VCaP (cell line): ENCODE data around the gene COL8A2.

Experiments
- H3K27ac ChIP-seq: fragments of 450-650 bp; 2 replicates; pipeline ENCODE4 v1.5.1; 2017
- CTCF ChIP-seq: fragments of 450-650 bp; conservative IDR thresholded peaks from 2 replicates; pipeline ENCODE4 v1.5.1; 2017; ENCODE audit warnings: mild to moderate bottlenecking, moderate library complexity

COL8A2 gene

GRCh38 chr1:36155408-36156328 lies 30.6 kb upstream of the COL8A2 start, which contains the start of gene MAP7D1:
MAP7D1 (plus strand) TSS chr1:36156160; CDS start chr1:36156418, 258 bp downstream.
- H3K27ac ChIP-seq, result peak within 1 kb of the TSS; percentile 98

GRCh38 chr1:36154765-36155407 lies 29.9 kb upstream of the COL8A2 start:
- peak overlapping the region; percentile 98 for H3K27ac ChIP-seq
- TF ChIP-seq CTCF, result no peak

More at GRCh38 chr1:36155408-36156328, 30.6 kb upstream of the COL8A2 start, which contains the start of gene MAP7D1:
- no peak for TF ChIP-seq CTCF

DNA sequence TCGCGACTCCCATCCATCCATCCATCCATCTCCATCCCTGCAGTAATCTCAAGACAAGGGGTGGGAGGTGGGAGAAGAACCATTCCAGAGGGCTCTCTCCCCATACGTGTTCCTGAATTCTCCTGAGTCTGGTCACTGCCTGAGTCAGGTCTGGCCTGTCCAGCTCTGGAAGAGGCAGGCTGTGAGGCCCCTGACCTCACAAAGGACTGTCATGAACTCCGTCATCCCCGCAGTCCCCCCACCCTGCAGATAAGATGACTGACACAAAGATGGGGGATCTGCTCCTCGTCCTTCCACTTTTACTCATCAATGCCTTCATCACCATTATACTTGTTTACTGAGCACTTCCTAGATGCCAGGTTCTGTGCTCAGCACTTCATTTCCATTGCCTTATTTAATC lies 29.3 kb upstream of the COL8A2 start:
- no peak overlapping the region for H3K27ac ChIP-seq

DNA sequence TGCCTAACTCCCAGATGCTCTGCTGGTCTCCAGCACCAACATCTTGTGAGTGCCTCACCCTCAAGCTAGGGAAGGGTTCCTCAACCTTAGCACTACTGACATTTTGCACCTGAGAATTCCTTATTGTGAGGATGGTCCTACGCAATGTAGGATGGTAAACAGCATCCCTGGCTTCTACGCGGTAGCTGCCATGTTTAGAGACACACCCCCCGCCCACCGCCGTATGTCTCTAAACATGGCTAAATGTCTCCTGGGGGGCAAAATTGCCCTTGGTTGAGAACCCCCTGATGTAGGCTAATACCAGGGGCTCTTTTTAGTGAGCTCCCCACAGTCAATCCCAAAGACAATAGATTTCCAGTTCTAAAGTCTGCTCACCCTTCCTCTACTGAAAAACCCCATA lies 28.5 kb upstream of the COL8A2 start:
- no peak overlapping the region for H3K27ac ChIP-seq
- TF ChIP-seq CTCF, result no peak

More for the DNA sequence above, 29.3 kb upstream of the COL8A2 start:
- TF ChIP-seq CTCF, result no peak

GRCh38 chr1:36151845-36152203 lies 26.8 kb upstream of the COL8A2 start:
- TF ChIP-seq CTCF, result no peak

GRCh38 chr1:36151134-36151844 lies 26.3 kb upstream of the COL8A2 start:
- peak overlapping the region; percentile 80 for H3K27ac ChIP-seq
- no peak for TF ChIP-seq CTCF

More at GRCh38 chr1:36151845-36152203, 26.8 kb upstream of the COL8A2 start:
- peak overlapping the region; percentile 80 for H3K27ac ChIP-seq
